ENCODE measurements around the gene PARD6A. TPM values are rescaled to one million over a fixed set of nuclear protein-coding genes. Genes with fewer than 3 reads are reported as not detected.

PARD6A gene
- total RNA-seq, 1 experiment from 2014 or later, result 5.6 TPM

- ChIA-PET POLR2A (no interaction called here), RAD21 (ENCODE audit: low non-redundant PET in 1 of 2, low total read pairs in 2 of 2, uncharacterized antibody in 2 of 2, unreplicated experiment in 2 of 2) (no interaction called here), CTCF (interaction anchor here (1.8 to 5.0 kb wide), 2 partner anchors 122 to 148 kb away, joined by 9 to 21 read pairs; no protein-coding TSS in a partner anchor)
- Histone ChIP-seq H3K4me1 (ENCODE audit: control insufficient read depth in 1 of 2, insufficient read depth in 2 of 2, low read length in 2 of 2) (peaks cover 6 to 35% of the 10 kb centered on the region in 2 experiments; a peak in 3 of 4 replicates), H2AFZ (ENCODE audit: low read depth, low read length, poor library complexity, severe bottlenecking) (no peak overlapping the region), H3K4me2 (ENCODE audit: low read length) (no peak overlapping the region), H3K27ac (ENCODE audit: low read depth, low read length) (no peak overlapping the region), H3K36me3 (ENCODE audit: control insufficient read depth in 1 of 2, insufficient read depth in 2 of 2, low read length in 2 of 2) (no peaks in the 10 kb centered on the region), H3K27me3 (ENCODE audit: insufficient read depth, low read length) (no peaks in the 10 kb centered on the region), H3K79me2 (ENCODE audit: insufficient read depth, low read length) (peaks cover 5% of the 10 kb centered on the region; the same call in 1 of the 2 replicates), H3K9me3 (ENCODE audit: control insufficient read depth in 1 of 2, insufficient read depth in 1 of 2, low read depth in 1 of 2, low read length in 2 of 2) (no peaks in the 10 kb centered on the region), H4K20me1 (ENCODE audit: insufficient read depth) (no peaks in the 10 kb centered on the region), H3K9ac (ENCODE audit: low read length) (no peak overlapping the region), H3K9me2 (ENCODE audit: insufficient read depth) (no peaks in the 10 kb centered on the region), H3K4me3 (replicated peaks in 1 of 2; ENCODE audit: low read depth in 1 of 2, low read length in 2 of 2) (no peak overlapping the region)
- intact Hi-C loops (cut with micrococcal nuclease), result loop anchor here (5.0 to 10.0 kb wide), 3 partner anchors 138 to 715 kb away; partner anchors contain the start of genes RANBP10 and TSNAXIP1
- DNase-seq (ENCODE audit: low read depth, low spot score), result no peak
- TF ChIP-seq, protein P1, sequence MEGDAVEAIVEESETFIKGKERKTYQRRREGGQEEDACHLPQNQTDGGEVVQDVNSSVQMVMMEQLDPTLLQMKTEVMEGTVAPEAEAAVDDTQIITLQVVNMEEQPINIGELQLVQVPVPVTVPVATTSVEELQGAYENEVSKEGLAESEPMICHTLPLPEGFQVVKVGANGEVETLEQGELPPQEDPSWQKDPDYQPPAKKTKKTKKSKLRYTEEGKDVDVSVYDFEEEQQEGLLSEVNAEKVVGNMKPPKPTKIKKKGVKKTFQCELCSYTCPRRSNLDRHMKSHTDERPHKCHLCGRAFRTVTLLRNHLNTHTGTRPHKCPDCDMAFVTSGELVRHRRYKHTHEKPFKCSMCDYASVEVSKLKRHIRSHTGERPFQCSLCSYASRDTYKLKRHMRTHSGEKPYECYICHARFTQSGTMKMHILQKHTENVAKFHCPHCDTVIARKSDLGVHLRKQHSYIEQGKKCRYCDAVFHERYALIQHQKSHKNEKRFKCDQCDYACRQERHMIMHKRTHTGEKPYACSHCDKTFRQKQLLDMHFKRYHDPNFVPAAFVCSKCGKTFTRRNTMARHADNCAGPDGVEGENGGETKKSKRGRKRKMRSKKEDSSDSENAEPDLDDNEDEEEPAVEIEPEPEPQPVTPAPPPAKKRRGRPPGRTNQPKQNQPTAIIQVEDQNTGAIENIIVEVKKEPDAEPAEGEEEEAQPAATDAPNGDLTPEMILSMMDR (IDR thresholded peaks at IDR 0.05 in 2 of 3, conservative IDR thresholded peaks at IDR 0.05 in 1 of 3; ENCODE audit: borderline replicate concordance in 1 of 3, insufficient read depth in 1 of 3, low read depth in 2 of 3, low read length in 2 of 3), result no peak
- TF ChIP-seq RAD21 (IDR thresholded peaks at IDR 0.05; ENCODE audit: low read depth), result no peak
- TF ChIP-seq ZFX (IDR thresholded peaks at IDR 0.05), result no peak
- ATAC-seq, result no peak
- no TSS peak for BruUV-seq (replicated peaks)
Observed at GRCh38 chr16:67669499-67670101, 8.8 kb downstream of the PARD6A start.

DNA sequence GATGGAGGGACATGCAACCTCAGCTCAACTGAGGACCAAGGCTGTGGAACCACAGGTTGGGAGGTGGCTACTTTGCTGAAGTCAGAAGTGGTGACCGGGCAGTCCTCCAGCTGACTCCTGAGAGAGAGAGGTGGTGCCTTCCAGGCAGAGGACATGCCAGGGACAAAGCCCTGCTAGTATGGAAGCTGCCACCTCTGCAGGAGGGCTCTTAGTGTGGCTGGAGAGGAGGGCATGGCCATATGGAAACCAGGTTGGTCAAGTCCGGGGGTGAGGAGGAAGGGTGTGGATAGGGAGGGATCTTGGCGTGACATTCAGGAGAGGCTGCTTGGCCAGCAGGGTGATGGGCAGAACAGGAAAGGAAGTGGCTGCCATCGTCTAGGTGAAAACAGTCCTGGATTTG lies 11.5 kb downstream of the PARD6A start:
- ATAC-seq, result peak; percentile 9; the same call in 1 of the 2 replicates
- H3K4me3 ChIP-seq (replicated peaks in 1 of 2; ENCODE audit: low read depth in 1 of 2, low read length in 2 of 2), result no peak overlapping the region
- TF ChIP-seq SRF (IDR thresholded peaks at IDR 0.05; ENCODE audit: low read depth), result no peak
- TF ChIP-seq ZBTB33 (IDR thresholded peaks at IDR 0.05; ENCODE audit: extremely low read depth, insufficient replicate concordance, low read length), result no peak
- TF ChIP-seq TCF7L2 (IDR thresholded peaks at IDR 0.05; ENCODE audit: borderline replicate concordance, extremely low read depth, insufficient read depth, insufficient read length), result no peak
- no peak for TF ChIP-seq YY1 (IDR thresholded peaks at IDR 0.05; ENCODE audit: extremely low read depth, insufficient replicate concordance, low read depth, low read length)
- TF ChIP-seq, protein P2, sequence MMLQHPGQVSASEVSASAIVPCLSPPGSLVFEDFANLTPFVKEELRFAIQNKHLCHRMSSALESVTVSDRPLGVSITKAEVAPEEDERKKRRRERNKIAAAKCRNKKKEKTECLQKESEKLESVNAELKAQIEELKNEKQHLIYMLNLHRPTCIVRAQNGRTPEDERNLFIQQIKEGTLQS (IDR thresholded peaks at IDR 0.05), result no peak
- TF ChIP-seq SP1 (IDR thresholded peaks at IDR 0.05; ENCODE audit: low read depth), result no peak
- TF ChIP-seq SIN3A (IDR thresholded peaks at IDR 0.05; ENCODE audit: low read depth), result no peak
- no peak for TF ChIP-seq RAD21 (IDR thresholded peaks at IDR 0.05; ENCODE audit: low read depth)
- TF ChIP-seq CBX3 (IDR thresholded peaks at IDR 0.05; ENCODE audit: low read depth), result no peak

More for the DNA sequence above, 11.5 kb downstream of the PARD6A start:
- no peaks in the 10 kb centered on the region for H4K20me1 ChIP-seq (ENCODE audit: insufficient read depth)
- intact Hi-C loops (cut with micrococcal nuclease), result loop anchor here (1.0 to 5.0 kb wide), 4 partner anchors 135 to 370 kb away; partner anchors contain the start of genes RANBP10 and TSNAXIP1
- ChIA-PET POLR2A (no interaction called here), RAD21 (ENCODE audit: low non-redundant PET in 1 of 2, low total read pairs in 2 of 2, uncharacterized antibody in 2 of 2, unreplicated experiment in 2 of 2) (interaction anchor here in 1 of 2 experiments (1.3 kb wide), 1 partner anchor 134 kb away, joined by 3 read pairs; the partner anchor contains the start of genes RANBP10 and TSNAXIP1), CTCF (interaction anchor here (0.7 to 5.0 kb wide), 19 partner anchors 9 to 369 kb away, joined by 3 to 21 read pairs (median 4); partner anchors contain the start of genes ACD, GFOD2, NRN1L and PARD6A)
- no peak overlapping the region for H3K27ac ChIP-seq (ENCODE audit: low read depth, low read length)
- H3K4me1 ChIP-seq (ENCODE audit: control insufficient read depth in 1 of 2, insufficient read depth in 2 of 2, low read length in 2 of 2), result peaks cover 4 to 17% of the 10 kb centered on the region in 2 experiments; a peak in 3 of 4 replicates
- no peaks in the 10 kb centered on the region for H3K9me3 ChIP-seq (ENCODE audit: control insufficient read depth in 1 of 2, insufficient read depth in 1 of 2, low read depth in 1 of 2, low read length in 2 of 2)
- no peaks in the 10 kb centered on the region for H3K79me2 ChIP-seq (ENCODE audit: insufficient read depth, low read length)
- no peak for DNase-seq (ENCODE audit: low read depth, low spot score)
- BruUV-seq (replicated peaks), result no TSS peak
- H3K9ac ChIP-seq (ENCODE audit: low read length), result no peak overlapping the region
- no peak overlapping the region for H2AFZ ChIP-seq (ENCODE audit: low read depth, low read length, poor library complexity, severe bottlenecking)
- H3K4me2 ChIP-seq (ENCODE audit: low read length), result peak overlapping the region; percentile 23; the same call in 1 of the 2 replicates
- no peaks in the 10 kb centered on the region for H3K9me2 ChIP-seq (ENCODE audit: insufficient read depth)
- no peaks in the 10 kb centered on the region for H3K36me3 ChIP-seq (ENCODE audit: control insufficient read depth in 1 of 2, insufficient read depth in 2 of 2, low read length in 2 of 2)
- no peaks in the 10 kb centered on the region for H3K27me3 ChIP-seq (ENCODE audit: insufficient read depth, low read length)

Data from HCT116 (cell line).